HG03135 (cell line): ENCODE measurements around the gene LGALS9B.
"Not testable (repeated sequence)": the region's sequence is repeated elsewhere in the genome, so short reads cannot be mapped to it uniquely, and the experiment has no call there.

Experiments
- ATAC-seq: cut with Tn5 transposase; IDR thresholded peaks from one replicate; pipeline ENCODE4 v1.9.1; 2021; ENCODE audit warnings: mild to moderate bottlenecking, moderate library complexity; ENCODE audit not compliant: unreplicated experiment

The LGALS9B gene

DNA sequence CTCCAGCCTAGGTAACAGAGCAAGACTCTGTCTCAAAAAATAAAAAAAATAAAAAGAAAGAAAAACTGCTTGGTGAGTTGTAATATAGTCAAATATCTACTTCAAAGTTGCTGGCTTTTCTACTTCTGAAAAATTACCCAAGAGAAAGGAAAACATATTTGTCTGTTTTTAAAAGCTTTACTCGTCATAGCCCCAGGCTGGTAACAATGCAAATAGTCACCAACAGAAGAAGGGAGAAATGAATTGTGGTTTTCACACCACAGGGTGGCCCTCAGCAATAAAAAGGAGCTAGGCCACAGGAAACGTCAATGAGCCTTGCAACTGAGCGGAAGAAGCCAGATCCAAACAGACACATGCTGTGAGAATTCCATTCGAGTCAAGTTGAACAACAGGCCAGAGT is 1.8 kb upstream of the LGALS9B start:
- ATAC-seq, result not testable (repeated sequence)

DNA sequence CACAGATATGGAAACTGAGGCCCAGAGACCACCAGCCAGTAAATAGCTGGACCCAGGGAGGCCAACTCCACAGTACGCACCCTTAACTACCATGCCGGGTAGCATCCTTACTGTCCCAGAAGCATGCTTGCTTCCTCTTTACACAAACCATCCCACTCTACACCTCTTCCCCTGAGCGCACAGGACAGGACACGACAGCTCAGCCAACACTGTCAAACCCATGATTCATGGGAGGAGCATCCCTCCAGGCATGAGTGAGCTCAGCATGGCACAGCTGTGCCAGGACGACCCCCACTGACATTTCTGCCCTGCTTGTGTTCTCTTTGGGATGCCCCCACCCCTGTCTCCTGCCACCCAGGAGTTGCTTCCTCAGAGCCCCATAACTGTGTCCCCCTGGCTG is 340 bp downstream of the LGALS9B start:
- ATAC-seq, result not testable (repeated sequence)

DNA sequence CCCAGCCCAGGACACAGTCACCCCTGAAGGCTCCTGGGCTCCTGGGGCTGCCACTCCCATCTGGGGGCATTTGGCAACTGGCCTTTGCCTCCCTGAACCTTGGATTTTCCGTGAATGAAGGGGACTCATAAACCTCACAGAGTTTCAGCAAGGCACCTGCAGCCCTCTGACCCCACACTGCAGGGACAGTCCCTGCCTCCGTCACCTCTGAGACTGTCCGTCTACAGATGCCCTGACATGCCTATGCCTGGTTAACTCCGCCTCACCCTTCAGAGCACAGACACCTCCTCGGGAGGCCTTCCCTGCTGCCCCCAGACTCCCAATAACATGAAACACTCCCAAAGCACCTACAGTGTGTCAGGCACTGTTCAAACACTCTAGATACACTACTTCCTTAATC is 786 bp downstream of the LGALS9B start:
- ATAC-seq, result not testable (repeated sequence)

DNA sequence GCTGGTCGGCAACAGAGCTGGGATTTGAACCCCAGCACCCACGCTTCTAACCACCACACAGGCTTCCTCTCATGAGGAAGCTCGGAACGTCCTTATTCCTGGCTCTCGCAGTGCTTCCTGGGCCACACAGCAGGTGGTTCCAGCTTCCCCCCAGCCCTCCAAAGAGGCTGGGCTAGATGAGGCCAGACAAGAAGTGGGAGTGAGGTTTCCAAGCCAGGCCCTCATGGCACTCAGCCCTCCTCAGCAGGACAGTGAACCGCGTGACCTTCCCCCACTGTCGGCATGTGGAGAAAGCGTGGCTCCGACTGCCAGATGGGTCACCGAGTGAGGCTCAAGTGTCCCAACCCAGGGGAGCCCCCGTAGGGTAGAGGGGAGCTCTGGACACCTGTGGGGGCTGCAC is 1.8 kb downstream of the LGALS9B start:
- ATAC-seq, result not testable (repeated sequence)

DNA sequence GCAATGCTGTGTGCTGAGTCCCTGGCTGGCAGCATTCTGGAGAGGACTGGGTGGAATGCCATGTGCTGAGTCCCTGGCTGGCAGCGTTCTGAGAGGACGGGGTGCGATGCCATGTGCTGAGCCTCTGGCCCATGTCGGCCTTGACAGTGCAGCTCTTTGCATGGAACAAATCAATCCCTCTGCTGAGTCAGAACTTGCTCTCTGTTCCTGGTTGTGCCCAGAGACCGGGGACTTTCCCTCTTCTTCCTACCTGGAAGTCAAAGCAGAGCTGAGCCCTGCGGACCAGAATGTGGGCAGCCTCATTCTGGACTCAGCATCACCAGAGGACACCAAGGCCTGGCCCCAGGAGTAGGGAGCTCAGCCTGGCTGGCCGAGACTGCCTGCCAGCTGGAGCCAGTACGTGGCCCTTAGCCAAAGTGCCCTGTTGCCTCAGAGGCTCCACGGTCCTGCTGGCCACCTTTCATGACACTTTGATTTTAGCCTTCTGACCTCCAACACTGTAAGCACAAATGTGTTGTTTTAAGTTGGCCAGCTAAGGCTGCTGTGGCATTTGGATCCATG is 2.4 kb downstream of the LGALS9B start:
- not testable (repeated sequence) for ATAC-seq

DNA sequence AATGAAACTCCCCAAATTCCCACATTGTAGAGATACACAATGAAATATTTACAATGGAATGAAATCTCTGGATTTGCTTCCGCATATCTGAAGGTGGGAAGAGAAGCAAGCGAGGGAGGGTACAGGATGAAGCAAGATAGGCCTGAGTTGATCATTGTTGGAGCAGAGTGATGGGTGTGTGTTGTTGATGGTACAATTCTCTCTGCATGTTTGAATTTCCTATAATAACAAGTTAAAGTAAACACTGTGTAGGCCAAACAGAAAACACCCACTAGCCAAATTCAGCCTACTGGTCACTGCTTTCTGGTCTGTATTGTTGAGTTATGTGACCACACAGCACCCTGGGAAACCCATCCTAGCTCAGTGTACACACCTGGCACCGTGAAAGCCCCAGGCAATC is 5.2 kb downstream of the LGALS9B start:
- ATAC-seq, result not testable (repeated sequence)

DNA sequence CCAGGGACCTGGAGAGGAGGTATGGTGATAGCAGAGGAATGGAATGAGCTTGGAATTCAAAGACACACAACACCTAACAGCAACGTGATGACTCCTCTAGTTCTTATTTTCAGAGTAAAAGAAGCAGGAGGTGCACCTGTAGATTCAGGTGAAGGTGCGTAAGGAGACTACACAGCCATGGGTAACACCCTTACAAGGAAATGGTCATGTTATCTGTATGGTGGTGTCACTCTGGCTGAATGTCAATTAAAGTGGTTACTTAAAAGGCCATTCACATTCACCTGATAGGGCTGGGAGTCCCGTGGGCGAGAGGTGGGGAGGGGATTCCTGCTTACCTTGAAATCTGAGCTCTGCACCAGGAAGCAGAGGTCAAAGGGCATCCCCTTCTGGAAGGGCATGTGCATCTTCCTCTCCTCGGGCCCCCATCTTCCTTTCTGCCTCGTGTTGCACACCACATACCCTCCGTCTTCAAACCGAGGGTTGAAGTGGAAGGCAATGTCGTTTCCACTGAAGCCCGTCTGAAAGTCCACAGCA is 9.4 kb downstream of the LGALS9B start:
- not testable (repeated sequence) for ATAC-seq

DNA sequence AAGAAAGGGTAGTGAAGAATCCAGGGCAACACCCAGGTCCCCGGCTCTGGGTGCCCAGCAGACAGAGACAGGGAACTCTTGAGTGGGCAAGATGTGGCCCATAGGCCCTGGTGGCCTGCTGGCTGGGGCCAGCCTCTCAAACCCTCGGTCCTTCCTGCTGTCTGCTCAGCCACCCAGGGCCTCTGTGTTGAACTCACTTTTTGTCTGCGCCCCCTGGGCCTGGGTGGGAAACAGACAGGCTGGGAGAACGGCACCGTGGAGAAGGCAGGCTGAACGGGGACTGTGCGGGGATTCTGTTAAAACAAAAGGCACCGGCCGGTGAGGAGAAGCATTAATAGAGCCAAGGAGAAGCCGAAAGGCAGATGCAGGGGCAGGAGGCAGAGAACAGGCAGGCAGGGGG is 12.2 kb downstream of the LGALS9B start:
- ATAC-seq, result not testable (repeated sequence)

DNA sequence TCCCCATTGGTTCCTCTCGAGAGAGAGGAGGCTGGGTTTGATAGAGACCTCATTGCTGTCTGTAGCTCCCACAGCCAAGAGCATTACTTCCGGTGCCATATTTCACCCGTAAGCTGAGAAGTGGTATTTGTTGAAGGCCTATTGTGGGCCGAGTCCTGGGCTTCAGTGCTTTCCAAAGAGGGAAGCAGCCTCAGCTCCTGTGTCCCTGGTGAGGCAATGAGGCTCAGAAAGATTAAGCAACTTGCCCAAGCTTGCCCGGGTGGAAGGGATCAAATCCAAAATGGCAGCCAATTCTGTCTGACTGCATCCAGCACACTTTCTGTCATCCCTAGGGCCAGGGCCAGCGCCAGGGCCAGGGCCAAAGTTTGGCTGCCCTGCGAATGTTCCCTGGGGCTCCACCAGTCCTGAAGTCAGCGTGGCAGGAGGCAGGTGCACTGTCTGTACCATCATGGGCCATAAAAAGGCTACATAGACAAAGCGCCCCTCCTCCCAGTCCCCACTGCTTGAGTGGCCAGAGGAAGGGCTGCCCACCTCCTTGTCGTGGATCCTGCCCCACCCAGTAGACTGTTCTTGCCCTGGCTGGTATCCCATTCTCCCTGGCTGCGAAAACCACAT is 13.4 kb downstream of the LGALS9B start:
- ATAC-seq, result not testable (repeated sequence)

DNA sequence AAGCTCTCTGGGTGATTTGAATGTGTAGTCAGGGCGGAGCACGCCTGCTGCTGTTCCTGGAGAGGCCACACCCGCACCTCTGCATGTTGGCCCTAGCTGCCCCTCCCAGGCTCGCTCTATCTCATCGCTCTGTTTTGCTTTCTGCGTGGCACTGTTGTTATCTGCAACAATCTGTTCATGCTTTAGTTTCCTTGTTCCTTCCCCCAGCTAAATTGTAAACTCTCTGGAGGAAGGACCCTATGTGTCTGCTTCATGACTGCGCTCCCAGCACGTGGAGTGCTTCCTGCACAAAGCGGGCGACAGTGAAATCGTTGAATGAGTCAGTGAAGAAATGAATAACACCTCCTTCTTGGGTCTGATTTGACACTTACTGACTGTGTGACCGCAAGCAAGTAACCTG is 16.5 kb downstream of the LGALS9B start:
- not testable (repeated sequence) for ATAC-seq

DNA sequence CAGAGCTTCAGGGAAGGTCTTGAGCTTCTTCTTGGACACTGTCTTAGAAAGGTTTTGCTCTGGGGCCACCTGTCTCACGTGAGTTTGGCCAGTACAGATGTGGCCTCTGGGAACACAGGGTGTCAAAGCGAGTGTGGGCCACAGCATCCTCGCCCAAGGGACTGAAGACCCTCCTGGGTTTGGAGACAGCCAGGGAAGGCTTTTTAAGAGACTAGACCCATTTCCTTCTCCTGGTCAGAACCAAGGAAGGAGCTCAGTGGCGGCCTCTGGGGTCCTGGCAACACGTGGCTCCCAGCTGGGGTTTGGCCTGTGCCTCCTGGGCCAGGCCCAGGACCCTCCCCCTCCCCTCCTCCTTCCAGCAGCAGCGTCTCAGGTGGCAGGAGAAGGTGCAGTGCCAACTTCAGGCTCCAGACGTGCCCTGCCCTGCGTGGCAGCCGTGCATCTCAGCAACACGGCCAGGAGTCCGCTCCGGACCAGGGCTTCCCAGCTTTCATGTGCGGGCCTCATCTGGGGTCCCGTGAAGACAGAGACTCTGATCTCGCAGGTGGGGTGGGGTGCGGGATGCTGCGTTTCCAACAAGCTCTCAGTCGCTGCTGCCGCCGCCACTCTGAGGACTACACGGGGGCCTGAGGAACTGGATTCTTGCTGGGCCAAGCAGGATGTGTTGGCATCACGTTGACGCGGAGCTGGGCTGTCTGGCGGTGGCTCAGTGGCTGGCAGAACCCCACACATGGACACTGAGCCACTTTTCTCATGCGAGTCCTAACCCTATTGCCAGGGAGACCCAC is 19.6 kb downstream of the LGALS9B start:
- ATAC-seq, result not testable (repeated sequence)

DNA sequence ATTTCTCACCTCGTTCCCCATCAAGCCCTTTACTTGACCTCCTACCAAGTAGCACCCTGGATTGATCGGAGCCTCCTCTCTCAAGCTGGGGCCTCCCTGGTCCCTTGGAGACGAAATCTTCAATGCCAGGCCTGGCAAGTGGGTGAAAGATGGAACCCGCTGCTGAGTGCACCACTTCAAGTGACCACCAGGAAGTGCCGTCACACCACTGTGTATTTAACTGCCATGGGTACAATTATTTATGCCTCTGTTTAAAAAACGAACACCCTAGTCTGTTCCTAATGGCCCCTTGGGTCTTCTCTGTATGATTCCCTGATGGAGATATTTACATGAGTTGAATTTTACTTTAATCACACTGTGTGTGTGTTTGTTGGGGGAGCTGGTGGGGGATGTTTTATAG is 20.4 kb downstream of the LGALS9B start:
- not testable (repeated sequence) for ATAC-seq

DNA sequence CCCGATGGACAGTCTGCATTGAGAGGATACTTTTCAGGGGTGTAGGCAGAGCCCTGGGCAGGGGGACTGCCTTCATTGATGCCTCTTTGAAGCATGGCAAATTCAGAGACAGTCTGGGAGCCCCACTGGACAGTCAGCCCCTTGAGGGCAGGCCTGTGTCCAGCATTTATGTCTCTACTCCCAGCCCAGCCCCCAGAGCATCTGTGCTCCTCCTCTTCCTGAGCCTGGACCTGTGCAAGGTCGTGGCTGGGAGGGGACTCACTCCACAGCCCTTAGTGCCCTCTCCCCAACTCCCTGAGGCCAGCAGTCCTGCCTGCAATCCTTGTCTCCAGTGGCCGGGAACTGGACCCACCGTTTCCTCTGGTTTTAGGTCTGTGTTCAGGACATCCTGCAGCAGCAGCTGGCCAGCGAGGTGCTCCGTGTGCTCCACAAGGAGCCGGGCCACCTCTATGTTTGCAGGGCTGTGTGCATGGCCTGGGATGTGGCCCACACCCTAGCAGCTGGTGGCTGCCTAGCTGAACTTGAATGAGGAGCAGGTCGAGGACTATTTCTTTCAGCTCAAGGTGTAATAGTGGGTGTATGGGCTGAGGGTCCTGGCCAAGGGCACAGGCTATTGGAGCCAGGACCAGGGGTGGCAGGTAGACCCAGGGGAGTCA is 22.6 kb downstream of the LGALS9B start:
- not testable (repeated sequence) for ATAC-seq

DNA sequence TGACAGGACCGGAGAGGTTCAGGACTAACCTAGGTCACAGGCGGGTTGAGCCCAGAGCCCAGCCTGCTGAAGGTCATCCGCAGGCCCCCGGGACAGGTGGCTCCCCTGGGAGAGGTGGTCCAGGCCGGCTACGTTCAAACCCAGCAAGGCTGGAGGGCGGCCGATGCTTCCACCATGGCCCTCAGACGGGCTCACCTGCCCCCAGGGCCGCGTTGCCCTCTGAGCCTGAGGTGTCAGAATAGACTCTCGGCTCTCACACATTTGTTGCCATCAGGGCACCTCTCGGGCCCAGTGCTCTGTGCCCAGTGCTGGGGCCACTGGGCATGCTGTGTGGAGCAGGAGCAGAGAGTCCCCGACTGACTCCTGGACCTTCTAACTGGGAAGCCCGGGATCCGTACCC is 23.2 kb downstream of the LGALS9B start:
- ATAC-seq, result not testable (repeated sequence)

DNA sequence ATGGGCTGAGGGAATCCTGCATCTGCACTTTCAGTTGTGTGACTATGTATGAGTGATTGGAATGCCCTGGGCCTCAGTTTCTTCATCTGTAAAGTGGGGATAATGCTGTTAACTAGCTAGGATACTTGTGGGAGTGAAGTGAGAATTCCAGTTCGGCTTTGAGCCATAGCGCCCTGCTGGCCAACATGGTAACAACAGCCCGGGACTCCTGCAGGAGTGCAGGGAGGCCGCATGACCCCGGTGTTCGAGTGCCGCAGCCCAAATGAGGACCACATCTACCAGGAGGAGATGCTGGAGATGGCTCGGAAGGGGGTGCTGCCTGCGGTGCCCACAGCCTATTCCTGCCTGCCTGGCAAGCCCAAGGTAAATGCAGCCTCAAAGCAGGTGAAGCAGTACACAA is 23.7 kb downstream of the LGALS9B start:
- not testable (repeated sequence) for ATAC-seq

DNA sequence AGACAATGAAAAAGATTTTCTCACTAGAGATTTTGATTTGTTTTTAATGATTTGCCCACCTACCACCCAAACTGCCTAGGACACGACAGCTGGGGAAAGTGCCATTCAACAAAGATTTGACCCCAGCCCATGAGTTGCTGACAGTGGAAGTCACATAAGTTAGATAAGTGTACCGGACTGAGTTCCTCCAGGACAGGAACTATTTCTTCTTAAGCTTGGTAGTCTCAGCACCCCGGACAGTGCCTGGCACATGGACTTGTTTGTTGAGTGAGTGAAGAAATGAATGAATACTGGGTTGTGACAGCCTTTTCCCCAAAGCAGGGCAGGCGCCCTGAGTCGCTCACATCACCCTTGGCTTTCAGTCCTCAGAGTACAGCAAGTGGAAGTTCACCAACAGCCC is 26.7 kb downstream of the LGALS9B start:
- ATAC-seq, result not testable (repeated sequence)

DNA sequence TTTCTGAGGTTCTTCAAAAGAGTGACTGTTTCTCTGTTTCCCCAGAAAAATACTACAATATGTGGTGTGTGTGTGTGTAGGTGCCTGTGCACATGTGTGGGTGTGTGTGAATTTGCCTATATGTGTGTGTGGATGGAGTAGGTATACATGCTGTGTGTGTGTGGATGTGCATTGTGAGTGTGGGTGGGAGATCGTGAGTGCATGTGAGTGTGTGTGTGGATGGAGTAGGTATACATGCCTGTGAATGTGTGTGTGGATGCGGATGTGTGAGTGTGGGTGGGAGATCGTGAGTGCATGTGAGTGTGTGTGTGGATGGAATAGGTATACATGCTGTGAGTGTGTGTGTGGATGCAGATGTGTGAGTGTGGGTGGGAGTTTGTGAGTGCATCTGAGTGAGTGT is 32.2 kb downstream of the LGALS9B start:
- ATAC-seq, result not testable (repeated sequence)

DNA sequence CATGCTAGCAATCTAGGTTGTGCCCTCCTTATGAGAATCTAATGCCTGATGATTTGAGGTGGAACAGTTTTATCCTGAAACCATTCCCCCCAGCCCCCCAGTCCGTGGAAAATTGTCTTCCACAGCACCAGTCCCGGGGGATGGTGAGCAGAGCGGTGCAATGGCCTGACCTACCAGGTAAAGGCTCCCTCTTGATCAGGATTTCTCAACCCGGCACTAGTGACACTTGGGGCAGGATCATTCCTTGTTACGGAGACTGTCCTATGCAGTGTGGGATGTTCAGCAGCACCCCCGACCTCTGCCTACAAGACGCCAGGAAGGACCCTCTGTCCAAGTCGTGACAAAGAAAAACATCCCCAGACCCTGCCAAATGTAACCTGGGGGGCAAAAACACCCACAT is 34.0 kb downstream of the LGALS9B start:
- not testable (repeated sequence) for ATAC-seq

DNA sequence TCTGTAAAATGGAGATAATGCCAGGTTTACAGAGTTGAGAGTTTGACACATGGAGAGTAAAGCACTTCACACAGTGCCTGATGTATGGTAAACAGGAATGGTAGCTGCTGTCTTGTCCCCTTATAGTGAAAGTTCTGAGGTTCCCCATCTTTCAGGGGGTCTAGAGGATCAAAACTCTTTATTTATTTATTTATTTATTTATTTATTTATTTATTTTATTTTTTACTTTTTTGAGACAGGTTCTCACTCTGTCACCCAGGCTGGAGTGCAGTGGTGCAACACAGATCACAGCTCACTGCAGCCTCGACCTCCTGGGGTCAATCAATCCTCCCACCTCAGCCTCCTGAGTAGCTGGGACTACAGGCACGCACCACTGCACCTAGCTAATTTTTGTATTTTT is 40.1 kb downstream of the LGALS9B start:
- ATAC-seq, result not testable (repeated sequence)

DNA sequence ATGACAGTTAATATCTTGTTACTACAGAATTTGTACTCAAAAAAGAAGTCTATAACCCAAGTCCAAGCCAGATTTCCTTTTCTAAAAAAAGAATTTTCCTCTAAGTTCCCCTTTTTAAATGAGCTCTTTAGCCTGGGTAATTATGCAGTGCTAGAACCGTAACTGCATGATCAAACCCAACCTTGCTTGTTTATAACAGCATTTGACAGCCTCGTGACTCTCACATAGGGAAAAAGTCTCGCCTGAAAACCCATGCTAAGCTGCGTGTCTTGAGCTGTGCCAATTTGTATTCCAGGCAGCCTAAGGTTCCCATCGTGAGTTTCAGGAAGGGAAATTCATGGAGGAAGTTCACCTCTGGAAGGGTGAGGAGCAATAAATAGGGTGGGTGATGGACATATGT is 44.5 kb downstream of the LGALS9B start:
- ATAC-seq, result not testable (repeated sequence)

DNA sequence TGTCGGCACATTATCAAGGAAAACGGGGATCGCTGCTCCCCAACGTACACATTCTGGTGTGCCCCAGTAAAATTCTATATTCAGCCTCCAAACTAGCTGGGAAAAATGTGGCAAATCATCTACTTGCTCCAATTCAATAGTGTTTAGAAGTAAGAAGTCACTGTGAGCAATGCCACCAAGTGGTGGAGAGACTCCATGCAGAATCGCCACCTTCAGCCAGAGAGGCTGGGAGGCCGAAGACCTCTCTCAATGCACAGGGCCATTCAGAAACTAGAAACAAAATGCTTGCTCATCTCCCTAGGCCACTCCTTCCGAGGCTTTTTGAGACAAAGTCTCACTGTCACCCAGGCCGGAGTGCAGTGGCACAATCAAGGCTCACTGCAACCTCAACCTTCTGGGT is 48.5 kb downstream of the LGALS9B start:
- ATAC-seq, result not testable (repeated sequence)
